ENCODE measurements around the gene NRP2. TPM values are rescaled to one million over a fixed set of nuclear protein-coding genes. Genes with fewer than 3 reads are reported as not detected.

NRP2 gene
- total RNA-seq, 4 donors from 2014 or later: 4.0 to 11.5 (median 5.9) TPM

DNA sequence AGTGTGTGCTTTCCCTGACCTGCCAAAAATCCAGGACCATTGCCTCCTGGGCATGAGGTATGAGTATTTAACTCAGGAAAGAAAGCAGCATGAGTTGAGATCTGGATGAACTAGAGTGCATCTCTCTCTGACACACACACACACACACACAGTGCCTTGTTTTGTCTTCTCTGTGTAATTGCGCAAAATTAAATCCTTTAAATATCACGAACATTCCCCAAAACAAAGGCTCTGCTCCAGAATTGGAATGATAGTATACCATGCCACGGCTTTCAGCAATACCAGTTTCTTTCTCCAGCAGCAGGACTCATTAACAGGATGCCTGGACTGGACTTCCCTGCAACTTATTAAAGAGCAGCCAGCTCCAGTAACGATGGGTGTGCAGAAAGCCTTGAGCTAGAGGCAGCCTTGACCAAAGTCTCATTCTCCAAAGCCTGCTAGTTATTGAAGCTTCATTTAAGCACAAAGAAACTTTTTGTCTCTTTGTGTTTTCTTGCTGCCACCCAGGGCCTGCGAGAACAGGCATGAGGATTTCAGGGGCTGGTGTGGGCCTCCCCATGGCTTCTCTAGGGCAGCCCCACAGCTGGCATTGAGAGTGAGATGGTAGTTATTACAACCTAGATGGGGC lies 101.7 kb downstream of the NRP2 start:
- intact Hi-C loops (cut with DNase I; ENCODE audit: low total_unique reads): no loop called here
- WGBS, 2 donors: 90 to 91% methylated on average over 5 of the region's 5 CpGs
- DNase-seq (ENCODE audit: low spot score in 2 of 2): no peak

DNA sequence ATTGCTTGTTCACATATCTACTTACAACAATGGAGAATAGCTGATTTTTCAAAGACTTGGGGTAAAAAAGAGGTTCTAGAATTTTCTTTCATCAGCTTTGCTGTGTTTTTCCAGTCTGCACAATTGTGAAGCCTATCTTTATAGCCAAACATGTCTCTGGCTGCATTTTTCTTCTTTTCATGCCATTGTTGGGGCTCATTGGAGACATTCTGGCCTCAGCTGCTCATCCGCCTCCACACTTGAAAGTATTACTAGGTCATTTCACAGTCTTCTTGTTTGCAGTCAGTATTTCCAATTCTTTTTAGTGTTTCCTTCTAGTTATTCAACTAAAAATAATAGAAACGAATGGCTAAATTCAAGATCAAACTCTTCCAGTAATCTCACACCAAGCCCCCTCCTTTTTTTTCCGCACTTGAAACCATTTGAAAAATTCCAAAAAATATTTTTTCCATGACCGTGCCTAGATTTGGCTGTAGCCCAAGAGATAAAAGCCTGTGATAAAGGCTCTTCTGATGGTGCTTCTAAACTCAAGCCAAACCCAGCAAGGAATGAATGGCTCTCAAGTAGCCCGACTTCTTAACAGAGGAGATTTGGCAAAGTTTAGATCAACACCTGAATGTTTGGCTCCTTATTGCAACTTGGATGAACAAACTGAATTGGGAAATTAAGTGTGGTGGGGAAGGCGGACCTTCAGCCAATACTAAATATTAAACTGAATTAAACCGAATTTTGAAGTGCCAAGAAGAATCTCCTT lies 103.4 kb downstream of the NRP2 start:
- no peak for TF ChIP-seq POLR2A (IDR thresholded peaks at IDR 0.05)
- TF ChIP-seq, protein P1, sequence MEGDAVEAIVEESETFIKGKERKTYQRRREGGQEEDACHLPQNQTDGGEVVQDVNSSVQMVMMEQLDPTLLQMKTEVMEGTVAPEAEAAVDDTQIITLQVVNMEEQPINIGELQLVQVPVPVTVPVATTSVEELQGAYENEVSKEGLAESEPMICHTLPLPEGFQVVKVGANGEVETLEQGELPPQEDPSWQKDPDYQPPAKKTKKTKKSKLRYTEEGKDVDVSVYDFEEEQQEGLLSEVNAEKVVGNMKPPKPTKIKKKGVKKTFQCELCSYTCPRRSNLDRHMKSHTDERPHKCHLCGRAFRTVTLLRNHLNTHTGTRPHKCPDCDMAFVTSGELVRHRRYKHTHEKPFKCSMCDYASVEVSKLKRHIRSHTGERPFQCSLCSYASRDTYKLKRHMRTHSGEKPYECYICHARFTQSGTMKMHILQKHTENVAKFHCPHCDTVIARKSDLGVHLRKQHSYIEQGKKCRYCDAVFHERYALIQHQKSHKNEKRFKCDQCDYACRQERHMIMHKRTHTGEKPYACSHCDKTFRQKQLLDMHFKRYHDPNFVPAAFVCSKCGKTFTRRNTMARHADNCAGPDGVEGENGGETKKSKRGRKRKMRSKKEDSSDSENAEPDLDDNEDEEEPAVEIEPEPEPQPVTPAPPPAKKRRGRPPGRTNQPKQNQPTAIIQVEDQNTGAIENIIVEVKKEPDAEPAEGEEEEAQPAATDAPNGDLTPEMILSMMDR (IDR thresholded peaks at IDR 0.05): no peak
- WGBS, 2 donors: 65 to 66% methylated on average over 7 of the region's 7 CpGs
- DNase-seq (ENCODE audit: low spot score in 2 of 2): no peak
- H3K4me3 ChIP-seq (ENCODE audit: low read depth, poor library complexity, severe bottlenecking): no peak overlapping the region
- intact Hi-C loops (cut with DNase I; ENCODE audit: low total_unique reads): loop anchor here (5.0 kb wide), 1 partner anchor 1378 kb away; no protein-coding TSS in a partner anchor

More for the DNA sequence above, 101.7 kb downstream of the NRP2 start:
- TF ChIP-seq, protein P1 (IDR thresholded peaks at IDR 0.05): no peak
- no peak for TF ChIP-seq POLR2A (IDR thresholded peaks at IDR 0.05)
- H3K4me3 ChIP-seq (ENCODE audit: low read depth, poor library complexity, severe bottlenecking): no peak overlapping the region

DNA sequence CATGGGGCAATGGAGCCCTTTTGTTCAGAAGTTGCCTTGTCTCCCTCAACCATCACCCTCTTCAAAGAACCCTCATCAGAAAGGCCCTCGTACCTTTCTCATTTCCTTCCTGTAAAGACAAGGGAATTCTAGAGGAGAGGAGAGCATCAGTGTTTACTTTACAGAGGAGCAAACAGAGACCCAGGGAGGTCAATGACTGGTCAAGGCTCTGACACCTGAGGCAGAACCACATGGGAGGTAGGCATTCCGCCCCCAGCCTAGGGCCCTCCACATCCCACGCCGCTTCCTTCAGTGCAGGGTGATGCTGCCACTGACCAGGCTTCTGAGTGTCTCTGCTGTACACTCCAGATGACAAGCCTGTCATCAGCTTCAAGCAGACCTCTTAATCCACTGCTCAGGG lies 104.7 kb downstream of the NRP2 start:
- H3K4me3 ChIP-seq (ENCODE audit: low read depth, poor library complexity, severe bottlenecking): no peak overlapping the region
- 86 to 97% methylated on average over 4 of the region's 4 CpGs for WGBS, 2 donors
- DNase-seq (ENCODE audit: low spot score in 2 of 2): no peak
- TF ChIP-seq POLR2A (IDR thresholded peaks at IDR 0.05): no peak
- TF ChIP-seq, protein P1 (IDR thresholded peaks at IDR 0.05): no peak
- intact Hi-C loops (cut with DNase I; ENCODE audit: low total_unique reads): loop anchor here (5.0 kb wide), 1 partner anchor 1380 kb away; no protein-coding TSS in a partner anchor

GRCh38 chr2:205787761-205788160 lies 105.5 kb downstream of the NRP2 start:
- 80 to 91% methylated on average over 3 of the region's 3 CpGs for WGBS, 2 donors
- intact Hi-C loops (cut with DNase I; ENCODE audit: low total_unique reads): loop anchor here (5.0 kb wide), 1 partner anchor 1380 kb away; no protein-coding TSS in a partner anchor
- DNase-seq (ENCODE audit: low spot score in 2 of 2): no peak
- H3K4me3 ChIP-seq (ENCODE audit: low read depth, poor library complexity, severe bottlenecking): no peak overlapping the region
- TF ChIP-seq, protein P1 (IDR thresholded peaks at IDR 0.05): no peak
- TF ChIP-seq POLR2A (IDR thresholded peaks at IDR 0.05): no peak

- TF ChIP-seq POLR2A (IDR thresholded peaks at IDR 0.05): no peak
- TF ChIP-seq, protein P1 (IDR thresholded peaks at IDR 0.05): no peak
- 68 to 94% methylated on average over 1 of the region's 1 CpG for WGBS, 2 donors
- intact Hi-C loops (cut with DNase I; ENCODE audit: low total_unique reads): loop anchor here (5.0 kb wide), 1 partner anchor 1383 kb away; no protein-coding TSS in a partner anchor
- no peak for DNase-seq (ENCODE audit: low spot score in 2 of 2)
- H3K4me3 ChIP-seq (ENCODE audit: low read depth, poor library complexity, severe bottlenecking): no peak overlapping the region
Measured at GRCh38 chr2:205789906-205790305, 107.6 kb downstream of the NRP2 start.
